ENCODE data around the gene ZDHHC14.

ZDHHC14 gene

DNA sequence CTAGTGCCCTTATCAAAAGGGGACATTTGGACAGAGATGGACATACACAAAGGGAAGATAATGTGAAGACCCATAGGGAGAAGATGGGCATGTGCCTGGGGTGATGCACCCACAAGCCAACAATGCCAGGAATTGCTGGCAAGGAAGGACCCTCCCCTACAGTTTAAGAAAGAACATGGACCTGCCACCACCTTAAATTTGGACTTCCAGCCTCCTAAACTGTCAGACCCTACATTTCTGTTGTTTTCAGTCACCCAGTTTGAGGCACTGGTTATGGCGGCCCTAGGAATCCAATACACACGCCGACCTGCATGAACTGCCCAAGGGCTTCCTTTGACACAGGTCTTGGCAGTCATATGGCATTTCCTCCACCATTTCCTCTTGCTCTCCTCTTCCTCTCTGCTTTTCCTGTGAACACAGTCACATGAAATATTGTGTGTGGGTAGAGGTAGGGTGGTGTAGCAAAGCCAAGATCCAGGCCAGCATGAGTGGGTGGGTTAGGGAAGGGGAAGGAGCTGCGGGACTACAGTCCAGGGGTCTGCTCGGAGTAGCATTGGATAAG lies 115.6 kb downstream of the ZDHHC14 start:
- DNase-seq: no peak

DNA sequence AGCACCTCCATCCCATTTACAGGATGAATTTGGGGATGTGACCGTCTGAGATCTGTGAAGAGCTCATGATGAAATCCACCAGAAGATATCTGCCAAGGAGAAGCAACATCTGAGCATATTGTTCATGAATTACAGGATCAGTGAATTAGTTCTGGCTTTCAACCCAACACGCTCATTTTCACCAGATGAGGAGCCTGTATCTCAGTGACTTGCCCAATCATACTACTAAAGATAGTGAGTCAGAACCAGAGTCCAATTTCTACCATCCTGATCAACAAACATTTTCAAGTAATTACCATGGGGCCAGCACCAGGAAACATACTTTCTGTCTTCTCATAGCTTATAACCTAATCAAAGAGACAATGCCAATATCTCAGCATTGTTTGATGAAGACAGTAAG lies 116.6 kb downstream of the ZDHHC14 start:
- no peak for DNase-seq

DNA sequence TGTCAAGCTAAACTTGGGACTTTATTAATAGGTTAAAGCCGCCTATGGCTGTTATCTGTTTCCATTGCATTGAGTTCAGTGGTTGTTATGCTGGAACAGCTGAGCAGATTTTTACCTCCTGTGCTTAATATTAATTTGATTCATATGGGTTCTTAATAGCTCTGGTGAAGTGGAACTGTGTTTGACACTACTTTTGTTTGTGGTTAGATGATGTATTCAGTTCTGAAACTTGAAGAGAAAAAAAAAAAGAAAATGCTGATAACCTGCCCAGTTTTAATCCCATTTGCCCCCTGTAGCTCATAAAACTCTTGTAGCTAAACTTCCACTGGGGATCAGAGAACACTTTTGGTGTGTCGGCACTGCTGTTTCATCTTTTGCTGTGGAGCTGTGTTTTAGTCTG lies 117.8 kb downstream of the ZDHHC14 start:
- DNase-seq: no peak

DNA sequence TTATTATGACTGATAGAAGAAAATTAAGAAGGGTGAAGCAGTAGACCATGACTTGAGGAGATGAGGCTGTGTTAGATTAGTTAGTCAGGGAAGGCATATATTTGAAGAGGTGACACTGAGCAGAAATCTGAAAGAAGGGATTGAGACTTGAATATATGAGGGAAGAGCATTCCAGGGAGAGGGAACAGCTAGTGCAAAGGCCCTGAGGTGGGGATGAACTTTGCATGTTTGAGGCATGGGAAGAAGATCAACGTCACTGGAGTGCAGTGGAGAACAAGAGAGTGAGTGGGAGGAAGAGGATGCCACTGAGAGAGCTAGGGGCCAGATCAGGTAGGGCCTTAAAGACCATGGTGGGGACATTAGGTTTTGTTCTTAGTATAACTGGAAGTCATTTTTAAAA lies 119.0 kb downstream of the ZDHHC14 start:
- no peak for DNase-seq

DNA sequence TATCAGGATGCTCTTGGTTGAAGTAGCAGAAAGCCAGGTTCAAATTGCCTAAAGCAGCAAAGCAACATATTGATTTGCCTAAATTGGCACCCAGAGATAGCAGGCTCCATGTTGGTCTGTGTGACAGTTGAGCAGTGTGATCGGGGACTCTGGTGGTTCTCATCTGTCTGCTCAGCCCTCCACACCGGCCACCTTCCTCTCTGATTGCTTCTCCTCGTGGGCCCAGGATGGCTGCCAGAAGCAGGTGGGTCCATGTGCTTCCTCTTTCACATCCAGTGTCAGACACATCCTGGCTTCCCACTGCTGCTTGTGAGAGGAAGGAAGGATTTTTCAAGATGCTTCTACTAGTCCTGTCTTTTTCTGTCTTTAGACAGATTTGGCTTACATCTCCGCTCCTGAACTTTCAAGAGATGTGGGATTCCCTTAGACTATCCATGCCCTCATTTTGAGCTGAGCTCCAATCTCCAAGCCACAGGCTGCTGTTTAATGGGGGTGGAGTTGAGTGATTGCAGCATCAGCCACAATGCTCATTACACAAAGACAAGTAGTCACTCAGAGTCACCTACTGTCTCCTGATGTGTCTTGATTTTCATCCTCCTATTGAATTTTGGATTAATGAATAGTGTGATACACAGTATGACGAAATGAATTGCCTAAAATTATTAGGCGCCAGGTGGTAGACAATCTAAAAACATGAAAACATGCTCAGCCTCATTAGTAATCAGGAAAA lies 122.2 kb downstream of the ZDHHC14 start:
- no peak for DNase-seq

DNA sequence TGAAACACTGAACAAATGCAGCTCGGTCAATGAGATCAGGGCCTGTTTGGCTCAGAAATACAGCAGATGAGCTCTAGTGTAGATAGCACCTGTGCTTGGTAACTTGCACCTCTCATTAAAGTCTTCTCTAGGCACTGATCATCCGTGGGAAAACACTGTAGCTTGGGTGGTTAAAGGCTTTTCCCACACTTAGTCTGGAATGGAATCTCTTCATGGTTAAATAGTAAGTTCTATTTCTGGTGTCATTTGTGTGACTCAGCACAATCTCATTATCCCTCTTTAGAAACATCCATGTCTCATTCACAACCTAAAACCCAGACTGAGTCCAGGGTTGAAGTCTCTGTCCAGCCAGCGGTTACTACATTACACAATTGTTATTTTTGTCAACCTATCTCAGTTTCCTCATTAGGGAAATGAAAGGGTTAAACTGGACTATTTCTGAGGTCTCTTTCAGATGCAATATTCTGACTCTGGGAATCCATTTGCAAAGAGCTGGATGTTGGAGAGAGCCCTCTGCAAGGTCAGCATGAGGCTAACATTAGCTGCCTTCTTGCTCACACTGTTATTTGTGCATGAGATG lies 125.0 kb downstream of the ZDHHC14 start:
- no peak for DNase-seq

DNA sequence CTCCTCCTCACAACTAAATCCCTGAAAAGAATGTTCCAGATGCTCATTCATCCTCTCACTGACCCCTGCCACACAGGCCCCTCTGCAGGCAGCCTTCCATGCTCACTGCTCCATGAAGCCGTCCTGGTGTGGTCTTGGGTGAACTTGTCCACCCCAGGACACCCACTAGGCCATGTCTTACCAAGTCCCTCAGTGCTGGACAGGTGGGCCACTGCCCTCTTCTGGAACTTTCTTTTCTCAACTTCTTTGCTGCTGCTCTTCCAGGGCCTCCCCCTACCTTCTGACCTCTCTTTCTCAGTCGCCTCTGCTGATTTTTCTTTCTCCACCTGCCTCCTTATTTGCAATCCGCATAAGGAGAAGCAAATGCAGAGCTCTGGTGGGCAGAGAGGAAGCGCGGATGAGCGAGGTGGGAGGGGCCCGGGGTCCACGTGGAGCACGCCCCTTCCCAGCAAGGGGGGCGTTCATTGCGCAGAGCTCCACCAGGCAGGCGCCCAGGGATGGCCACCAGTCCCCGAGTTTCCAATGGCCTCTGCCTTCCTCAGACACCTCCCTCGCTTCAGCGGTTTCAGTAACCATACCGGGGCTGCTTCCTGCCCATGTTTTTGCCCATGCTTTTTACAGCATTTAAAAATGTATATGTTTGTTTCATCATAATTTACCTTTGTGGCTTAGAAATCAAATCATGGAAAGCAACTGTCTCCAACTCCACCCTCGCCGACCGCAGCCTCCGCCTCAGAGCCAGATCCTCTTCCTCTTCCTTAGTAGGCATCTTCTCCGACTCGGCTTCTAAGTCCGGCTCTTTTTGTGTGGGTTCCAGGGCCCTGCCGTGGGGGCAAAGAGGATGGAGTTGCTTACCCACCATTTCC lies 129.6 kb downstream of the ZDHHC14 start:
- no peak for DNase-seq

DNA sequence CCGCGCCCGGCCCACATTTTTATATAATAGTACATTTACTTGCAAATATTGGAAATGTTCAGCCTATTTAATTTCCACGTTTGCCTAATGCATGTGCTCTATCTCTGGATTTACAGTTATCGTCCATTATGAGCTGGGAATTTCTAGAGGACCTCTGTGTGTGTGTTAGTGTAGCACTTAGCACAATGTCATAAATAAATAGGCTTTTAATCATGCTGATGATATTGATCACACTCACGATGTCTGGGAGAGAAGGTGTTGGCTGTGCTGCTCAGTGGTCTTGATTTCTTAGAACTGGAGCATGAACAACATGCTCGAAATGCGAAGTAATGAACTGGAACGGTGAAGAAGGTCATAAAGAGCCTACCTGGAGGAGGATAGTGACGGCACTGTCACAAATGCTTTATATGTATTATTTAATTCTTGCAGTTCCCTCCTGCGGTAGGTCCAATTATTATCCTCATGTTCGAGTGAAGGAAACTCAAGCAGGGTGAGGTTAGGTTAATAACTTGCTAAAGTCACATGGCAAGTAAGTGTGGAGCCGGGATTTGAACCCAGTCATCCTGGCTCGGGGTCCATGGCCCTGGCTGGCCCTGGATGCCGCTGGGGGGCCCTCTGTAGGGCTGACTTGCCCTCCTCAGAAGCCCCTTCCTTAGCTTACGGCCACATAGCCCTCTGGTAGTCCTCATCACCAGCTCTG lies 130.8 kb downstream of the ZDHHC14 start:
- no peak for DNase-seq

DNA sequence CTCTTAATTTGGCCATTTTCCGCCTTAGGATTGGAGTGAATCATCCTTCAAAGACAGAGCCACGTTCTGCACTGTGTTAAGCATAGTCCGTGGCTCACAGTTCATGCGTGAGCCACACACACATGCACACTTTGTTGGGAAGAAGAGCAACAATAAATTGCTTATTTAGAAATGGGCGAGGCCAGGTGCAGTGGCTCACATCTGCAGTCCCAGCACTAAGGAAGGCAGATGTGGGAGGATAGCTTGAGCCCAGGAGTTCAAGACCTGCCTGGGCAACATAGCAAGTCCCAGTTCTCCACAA lies 131.3 kb downstream of the ZDHHC14 start:
- no peak for DNase-seq

DNA sequence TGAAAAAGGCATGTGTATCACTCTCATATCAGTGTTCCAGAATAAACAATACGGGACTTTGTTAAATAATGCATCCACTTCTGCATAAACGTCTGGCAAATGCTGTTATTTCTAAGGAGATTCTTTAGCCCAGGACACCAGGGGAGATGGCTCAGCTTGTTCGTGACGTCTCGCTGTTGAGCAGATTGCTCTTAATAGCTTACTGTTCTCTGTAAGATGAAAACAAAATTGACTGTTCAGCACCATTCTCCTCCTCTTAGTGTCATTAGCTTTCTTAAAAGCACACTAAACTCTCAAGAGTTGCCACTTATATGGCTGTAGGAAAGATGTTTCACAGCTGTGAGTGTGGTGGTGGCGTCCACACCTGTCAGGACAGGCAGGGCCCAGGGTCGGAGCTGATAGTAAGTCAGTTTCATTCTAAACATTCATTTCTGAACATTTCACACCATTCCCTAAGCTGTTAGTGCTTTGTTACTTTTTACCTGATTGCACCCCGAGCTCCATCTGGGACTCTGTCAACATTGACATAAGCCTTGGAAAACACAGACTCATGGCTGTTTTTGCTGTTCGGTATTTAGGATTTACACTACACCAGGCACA lies 132.1 kb downstream of the ZDHHC14 start:
- no peak for DNase-seq

DNA sequence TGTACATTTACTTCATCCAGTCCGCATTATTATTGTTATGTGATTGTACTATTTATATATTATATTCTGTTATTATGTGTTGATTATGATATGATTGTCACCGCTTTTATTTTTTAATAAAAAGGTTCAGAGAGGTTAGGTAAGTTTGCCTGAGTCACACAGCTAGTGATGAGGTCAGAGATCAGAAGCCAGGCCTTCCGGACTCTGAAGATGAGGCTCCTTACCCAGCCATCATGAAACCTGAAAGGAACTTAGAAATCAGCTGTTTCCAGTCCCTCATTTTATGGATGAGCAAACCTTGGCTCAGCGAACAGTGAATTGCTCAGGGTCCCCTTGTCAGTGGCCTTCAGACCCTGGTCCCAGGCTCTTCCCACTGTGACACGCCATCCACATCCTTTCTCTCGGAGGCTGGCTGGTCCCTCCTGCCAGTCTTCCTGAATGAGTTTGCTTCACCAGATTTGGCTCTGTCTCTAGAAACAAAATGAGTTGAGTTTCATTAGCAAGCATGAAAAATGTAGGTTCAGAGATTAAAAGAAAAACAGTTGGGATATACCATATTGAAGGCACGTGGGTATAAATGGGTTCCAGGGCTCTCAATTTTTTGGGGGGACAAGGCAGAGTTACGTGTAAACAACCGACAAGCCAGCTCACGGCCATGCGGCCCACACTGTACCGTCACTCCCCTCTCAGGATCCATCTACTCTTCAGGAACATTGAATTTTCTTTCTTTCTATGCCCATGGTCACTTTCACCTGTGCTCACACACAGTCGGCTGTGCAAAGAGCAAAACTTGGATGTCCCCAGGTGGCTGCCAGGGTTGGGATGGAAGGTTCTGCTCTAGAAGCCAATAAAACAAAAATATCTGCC lies 132.9 kb downstream of the ZDHHC14 start:
- DNase-seq: no peak

DNA sequence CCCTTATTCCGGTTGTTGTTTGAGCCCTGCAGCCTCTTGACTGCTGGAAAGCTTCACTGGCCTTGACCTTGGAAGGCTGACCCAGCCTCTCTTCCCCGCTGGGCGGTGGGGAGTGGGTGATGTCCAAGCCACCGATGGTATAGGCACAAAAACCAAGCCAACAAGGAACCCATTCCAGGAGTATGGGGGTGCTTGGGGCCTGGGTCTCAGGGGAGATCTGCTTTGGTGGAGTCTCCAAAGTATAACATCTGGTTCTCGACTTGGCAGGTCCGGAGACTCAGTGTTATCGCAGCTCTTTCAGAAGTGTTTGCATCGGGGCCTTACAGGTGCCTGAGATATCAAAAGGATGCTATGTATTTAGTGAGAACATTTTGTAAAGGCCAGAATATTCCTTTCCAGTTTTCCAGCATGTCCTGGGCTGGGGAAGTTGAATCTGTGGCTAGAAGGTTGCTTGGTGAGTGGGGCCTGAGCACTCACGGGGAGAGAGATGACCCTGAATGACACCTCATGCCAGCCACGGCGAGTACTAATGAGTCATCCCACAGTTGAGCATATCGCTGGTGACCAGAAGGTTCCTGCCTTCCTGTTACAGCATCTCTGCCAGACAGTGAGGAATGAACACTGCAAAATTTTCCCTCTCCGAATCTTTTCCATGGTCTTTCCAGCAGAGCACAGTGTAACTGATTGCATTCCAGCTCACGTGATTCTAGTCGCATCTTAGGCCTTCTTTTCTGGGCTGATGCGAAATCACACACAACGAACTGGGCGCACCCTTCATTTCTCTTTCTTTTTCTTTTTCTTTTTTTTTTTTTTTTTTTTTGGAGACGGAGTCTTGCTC lies 133.9 kb downstream of the ZDHHC14 start:
- DNase-seq: no peak

DNA sequence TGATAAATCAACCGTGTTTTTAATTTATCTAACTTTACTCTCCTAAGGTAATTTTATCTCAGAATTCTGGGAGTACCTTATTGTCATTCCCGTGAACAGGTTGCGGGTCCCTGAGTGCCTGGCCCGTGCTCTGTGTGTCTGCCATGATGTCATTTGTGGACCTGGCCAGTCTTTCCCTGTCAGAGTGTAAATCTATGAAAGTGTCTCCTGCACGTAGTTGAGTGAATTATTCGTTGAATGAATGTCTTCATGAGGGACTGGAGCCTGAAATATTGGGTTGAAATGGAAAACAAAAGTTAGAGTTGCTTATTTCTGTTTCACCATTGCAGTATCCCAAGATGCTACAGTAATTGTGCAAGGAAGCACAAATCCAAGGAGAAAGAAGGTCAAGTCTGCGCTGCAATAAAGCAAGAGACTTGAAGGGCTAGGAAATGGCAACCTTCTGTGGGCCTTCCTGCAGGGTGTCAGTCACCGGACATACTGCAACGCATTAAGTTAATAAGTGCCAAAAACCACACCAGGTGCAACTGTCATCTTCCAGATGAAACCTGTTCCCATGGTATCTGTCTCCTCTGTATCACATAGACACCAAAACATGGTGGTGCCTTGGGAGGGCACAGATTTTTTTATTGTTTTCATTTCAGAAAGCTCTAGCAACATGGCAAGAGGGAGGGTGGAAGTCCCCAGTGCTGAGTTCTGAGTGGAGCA lies 135.5 kb downstream of the ZDHHC14 start:
- DNase-seq: no peak

DNA sequence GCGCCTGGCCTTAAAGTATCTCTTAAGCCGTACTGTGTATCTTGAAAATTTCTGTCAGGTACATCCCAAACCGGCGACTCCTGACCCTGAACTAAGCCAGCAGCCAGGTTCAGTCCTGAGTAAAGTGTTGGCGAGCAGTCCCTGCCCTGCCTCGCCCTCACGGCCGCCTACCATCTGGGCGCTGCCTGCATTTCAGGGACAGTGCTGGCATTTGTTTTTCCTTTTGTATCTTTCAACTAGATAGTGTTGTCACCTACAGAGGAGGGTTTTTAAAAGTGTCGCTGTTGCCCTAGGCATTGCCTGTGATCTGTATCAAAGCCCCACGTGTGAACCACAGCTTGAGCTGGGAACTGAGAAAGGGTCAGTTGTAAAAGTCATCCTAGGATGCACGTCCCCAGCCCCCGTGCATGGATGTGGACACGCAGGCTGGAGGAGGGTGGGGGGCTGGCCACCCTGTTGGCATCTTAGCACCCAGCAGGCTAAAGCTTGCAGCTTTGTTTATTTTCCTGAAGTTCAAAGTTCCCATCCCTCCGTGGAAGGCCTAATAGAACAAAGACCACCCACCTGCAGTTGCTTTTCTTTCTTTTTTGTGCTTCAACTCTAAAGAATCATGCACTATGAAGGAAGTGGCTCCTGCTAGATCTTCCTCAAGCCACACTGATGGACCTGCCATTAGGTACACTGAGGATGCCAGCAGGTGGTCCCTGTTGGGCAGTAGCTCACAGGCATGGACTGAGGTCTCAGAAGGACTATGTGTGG lies 136.8 kb downstream of the ZDHHC14 start:
- no peak for DNase-seq

DNA sequence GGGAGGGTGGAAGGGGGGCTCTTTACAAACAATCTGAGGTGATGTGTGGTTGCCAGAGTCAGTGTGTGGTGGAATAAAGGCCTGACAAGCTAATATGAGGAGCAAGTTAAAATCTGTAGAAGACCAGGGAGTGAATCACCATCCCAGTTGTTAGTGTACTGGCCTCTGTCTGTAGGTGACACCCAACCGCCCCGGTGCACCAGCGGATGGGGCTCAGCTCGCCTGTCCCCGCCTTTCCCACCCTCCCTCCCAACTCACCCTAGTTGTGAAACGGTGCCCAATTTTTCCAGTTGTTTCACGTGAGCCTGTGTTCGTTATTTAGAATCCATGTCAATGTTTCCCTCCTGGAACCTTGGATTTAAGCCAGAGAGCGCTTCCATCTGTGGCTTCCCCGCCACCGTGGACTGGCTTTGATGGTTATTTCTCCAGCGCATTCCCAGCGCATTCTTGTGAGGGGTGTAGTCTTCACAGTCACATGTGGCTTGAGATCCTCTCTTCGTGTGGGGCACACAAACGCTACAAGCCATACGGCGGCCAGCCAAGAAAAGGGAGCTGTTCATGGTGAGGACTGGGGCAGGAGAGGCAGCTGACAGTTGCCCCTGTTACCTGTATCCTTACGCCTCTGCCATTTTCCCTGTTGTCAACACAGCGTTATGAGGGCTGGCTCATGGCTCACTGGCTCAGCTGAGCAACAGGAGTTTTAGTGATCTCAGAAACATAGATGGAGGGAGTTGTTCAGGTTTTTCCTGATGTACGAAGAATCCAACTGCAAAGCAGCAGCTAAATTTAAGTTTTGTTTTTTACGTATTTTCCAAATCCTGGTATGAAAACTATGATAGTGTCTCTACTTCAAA lies 137.6 kb downstream of the ZDHHC14 start:
- DNase-seq: no peak

DNA sequence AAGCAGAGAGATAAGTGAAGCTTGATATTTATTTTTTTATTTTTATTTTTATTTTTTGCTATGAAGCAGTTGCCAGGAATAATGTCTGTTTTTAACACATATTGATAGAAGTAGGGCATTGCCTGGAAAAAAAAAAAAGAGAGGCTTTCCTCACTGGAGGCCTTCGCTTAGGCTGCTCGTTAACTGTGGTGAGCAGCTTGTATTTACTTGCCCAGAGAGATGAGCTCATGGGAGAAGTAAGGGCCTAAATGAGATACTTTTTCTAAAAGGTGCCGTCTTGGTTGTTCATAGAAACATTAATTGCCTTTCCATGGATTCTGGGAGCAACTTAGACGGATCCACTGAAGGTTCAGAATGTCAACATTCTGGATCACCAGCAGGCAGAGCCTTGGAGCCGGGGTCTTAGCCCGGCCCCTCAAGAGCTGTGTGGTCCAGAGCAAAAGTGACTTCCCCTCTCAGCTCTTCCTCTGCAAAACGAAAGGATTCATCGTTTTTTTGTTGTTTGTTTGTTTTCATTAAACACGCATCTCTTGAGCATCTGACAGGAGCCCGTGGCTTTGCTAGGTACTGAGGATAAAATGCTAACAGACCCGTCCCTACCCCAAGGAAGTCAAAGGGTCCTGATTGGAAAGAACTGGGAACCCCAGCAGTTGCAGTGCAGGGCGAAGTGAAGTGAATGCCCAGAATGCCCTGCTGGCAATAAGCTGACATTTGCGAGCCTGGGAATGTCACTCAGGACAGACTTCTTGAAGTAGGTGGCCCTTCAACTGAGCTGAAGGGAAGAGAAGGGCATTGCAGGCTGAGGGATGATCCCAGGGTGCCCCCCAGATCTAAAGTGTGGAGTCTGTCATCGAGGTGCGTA lies 138.5 kb downstream of the ZDHHC14 start:
- no peak for DNase-seq

DNA sequence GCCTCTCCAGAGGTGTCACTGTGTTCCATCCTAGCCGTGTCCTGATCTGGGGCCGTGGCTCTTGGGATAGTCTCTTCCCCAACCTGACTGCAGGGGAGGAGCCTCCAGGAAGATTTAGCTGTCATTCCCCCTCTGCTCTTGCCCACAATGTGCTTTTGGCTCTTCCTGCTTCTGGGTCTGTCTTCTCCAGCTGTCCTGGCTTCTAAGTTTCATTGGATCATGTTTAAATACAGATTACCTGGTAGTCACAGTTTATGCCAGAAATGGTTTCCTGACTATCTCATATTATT lies 139.1 kb downstream of the ZDHHC14 start:
- no peak for DNase-seq
